Brain microvascular endothelial cell (primary cell): Measurements from ENCODE around the gene TBC1D30.

Source experiments
- DNase-seq: peaks from one replicate; pipeline ENCODE4 v3.0.0-alpha.2; 2020
- H3K27ac ChIP-seq: fragments of 250-450 bp; sonication (Bioruptor Pico); 2 replicates; pipeline ENCODE4 v1.5.1; 2020; ENCODE audit warnings: mild to moderate bottlenecking, moderate library complexity
- H3K27me3 ChIP-seq: fragments of 250-450 bp; sonication (Bioruptor Pico); replicated peaks from 2 replicates; pipeline ENCODE4 v1.5.1; 2020; ENCODE audit warnings: mild to moderate bottlenecking
- H3K36me3 ChIP-seq: fragments of 250-450 bp; sonication (Bioruptor Pico); replicated peaks from 2 replicates; pipeline ENCODE4 v1.5.1; 2020; ENCODE audit warnings: mild to moderate bottlenecking
- H3K4me3 ChIP-seq: 2 replicates; pipeline ENCODE4 v1.5.1; 2011; ENCODE audit warnings: low read depth, mild to moderate bottlenecking, control low read depth, low read length, moderate library complexity
- in situ Hi-C: cut with HindIII; loops from 2 replicates; pipeline ENCODE4 v1.10.0; 2017; ENCODE audit warnings: low sequenced_read_pairs, low pct_ligation_motif_present
- TF ChIP-seq, protein P1 (sequence below): IDR thresholded peaks from 2 replicates; pipeline ENCODE4 v1.5.1; 2011; ENCODE audit warnings: low read depth, mild to moderate bottlenecking, moderate library complexity, low read length, control low read depth, inconsistent platforms; ENCODE audit errors: missing control alignments

Gene TBC1D30

DNA sequence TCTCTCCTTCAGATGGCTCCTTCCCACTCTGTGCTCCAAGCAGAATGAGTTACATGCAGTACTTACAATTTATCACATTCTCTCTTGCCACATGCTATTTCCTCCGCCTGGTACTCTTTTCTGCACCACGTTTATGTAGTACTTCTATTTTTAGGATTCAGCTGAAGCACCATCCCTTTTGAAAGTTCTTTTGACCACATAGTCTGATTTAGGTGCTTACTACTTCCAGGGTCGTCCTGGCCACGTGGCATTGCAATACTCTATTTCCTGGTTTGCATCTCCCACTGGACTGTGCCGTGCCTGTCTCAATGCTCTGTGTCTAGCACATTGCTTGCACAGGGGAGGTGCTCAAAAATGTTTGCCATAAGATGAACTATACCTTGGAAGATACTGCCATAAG is 16.3 kb upstream of the TBC1D30 start:
- Histone ChIP-seq H3K27me3 (peaks cover 4% of the 10 kb centered on the region), H3K36me3 (no peaks in the 10 kb centered on the region), H3K4me3 (no peak overlapping the region), H3K27ac (no peak overlapping the region)
- in situ Hi-C loops, result no loop called here
- no peak for DNase-seq
- TF ChIP-seq, protein P1, sequence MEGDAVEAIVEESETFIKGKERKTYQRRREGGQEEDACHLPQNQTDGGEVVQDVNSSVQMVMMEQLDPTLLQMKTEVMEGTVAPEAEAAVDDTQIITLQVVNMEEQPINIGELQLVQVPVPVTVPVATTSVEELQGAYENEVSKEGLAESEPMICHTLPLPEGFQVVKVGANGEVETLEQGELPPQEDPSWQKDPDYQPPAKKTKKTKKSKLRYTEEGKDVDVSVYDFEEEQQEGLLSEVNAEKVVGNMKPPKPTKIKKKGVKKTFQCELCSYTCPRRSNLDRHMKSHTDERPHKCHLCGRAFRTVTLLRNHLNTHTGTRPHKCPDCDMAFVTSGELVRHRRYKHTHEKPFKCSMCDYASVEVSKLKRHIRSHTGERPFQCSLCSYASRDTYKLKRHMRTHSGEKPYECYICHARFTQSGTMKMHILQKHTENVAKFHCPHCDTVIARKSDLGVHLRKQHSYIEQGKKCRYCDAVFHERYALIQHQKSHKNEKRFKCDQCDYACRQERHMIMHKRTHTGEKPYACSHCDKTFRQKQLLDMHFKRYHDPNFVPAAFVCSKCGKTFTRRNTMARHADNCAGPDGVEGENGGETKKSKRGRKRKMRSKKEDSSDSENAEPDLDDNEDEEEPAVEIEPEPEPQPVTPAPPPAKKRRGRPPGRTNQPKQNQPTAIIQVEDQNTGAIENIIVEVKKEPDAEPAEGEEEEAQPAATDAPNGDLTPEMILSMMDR, result no peak

DNA sequence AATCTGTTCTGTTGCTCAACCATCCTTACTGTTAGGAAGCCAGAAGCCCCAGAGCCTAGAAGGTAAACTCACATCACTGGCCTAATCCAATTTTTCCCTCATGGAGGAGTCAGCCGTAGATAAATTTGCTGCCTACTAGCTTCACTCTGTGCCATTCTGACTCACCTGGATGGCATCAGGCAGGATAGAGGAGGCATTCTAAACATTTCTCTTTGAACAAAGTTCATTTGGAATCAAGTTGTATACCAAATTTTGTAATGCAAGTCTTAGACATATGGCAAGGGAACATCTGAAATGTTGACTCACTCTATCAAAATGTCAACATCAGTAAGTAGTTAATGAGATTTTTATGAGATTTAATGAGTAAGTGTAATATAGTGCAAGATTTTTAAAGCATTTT is 13.6 kb upstream of the TBC1D30 start:
- in situ Hi-C loops, result no loop called here
- no peak for DNase-seq
- Histone ChIP-seq H3K27me3 (peaks cover 4% of the 10 kb centered on the region), H3K36me3 (no peaks in the 10 kb centered on the region), H3K4me3 (no peak overlapping the region), H3K27ac (no peak overlapping the region)
- TF ChIP-seq, protein P1, result no peak

DNA sequence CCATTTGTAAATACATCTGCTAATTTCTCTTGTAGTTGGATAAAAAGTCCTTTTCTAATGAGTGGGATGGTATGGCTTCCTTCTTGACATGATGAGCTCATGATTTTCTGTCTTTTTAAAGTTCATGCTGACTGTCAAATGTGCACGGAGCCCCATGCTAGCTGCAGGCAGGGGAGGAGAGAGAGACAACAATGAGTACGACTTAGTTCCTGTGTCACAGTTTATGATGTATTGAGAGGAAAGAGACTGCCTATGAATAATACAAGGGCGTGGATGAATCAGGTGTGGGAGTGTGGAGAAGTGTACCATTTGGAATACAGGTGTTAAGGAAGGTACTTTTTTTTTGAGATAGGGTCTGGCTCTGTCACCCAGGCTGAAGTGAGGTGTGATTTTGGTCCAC is 10.7 kb upstream of the TBC1D30 start:
- TF ChIP-seq, protein P1, result no peak
- in situ Hi-C loops, result no loop called here
- H3K27ac ChIP-seq, result no peak overlapping the region
- H3K4me3 ChIP-seq, result no peak overlapping the region
- no peak for DNase-seq
- peaks cover 4% of the 10 kb centered on the region for H3K27me3 ChIP-seq
- H3K36me3 ChIP-seq, result no peaks in the 10 kb centered on the region

DNA sequence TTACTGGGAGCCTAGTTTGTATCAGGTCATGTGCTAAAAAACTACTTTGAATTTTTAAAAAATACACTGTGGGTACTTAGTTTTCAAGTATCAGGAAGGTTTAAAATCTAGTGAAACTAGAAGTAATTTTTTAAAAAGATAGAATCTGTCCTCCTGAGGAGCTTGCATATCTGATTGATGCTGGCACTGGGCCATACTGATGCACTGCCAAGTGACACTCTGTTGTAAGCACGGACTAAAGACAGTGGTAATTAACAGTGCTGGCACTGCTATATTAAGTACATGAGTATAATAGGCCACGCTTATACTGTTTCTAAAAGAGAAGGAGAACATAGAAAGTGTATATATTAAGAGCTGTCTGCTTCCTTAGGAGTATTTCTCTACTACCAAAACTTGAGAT is 10.0 kb upstream of the TBC1D30 start:
- Histone ChIP-seq H3K27me3 (peaks cover 4% of the 10 kb centered on the region), H3K27ac (no peak overlapping the region), H3K36me3 (no peaks in the 10 kb centered on the region), H3K4me3 (no peak overlapping the region)
- TF ChIP-seq, protein P1, result no peak
- no peak for DNase-seq
- in situ Hi-C loops, result no loop called here

DNA sequence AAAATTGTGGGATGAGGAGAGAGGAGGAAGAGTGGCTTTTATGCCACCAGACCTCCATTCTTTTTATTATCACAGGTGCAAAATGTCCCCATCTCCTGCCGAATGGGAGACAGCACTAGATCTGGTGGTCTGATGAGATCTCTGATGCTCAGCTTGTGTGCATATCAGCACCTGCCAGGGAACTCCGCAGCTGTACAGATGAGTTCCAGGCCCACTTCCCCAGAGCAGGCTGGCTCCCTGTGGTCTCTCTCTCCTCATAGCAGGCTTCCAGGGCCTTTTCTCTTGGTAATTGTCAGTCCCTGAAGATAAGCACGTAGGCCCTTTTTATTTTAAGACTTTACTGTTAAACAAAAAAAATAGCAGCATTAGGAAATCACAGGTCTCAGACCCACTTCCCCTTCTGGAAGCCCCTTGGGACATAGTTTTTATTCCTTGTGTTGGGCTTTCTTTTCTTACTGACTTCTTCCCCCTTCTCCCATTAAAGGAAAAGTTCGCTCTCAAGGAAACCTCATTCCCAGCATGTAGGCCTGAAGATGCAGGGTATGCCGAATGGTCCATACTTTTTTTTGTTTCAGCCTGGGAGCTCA is 4.5 kb upstream of the TBC1D30 start:
- peaks cover 9% of the 10 kb centered on the region for H3K27me3 ChIP-seq
- no peaks in the 10 kb centered on the region for H3K36me3 ChIP-seq
- no peak overlapping the region for H3K4me3 ChIP-seq
- DNase-seq, result no peak
- in situ Hi-C loops, result no loop called here
- H3K27ac ChIP-seq, result no peak overlapping the region
- TF ChIP-seq, protein P1, result no peak

DNA sequence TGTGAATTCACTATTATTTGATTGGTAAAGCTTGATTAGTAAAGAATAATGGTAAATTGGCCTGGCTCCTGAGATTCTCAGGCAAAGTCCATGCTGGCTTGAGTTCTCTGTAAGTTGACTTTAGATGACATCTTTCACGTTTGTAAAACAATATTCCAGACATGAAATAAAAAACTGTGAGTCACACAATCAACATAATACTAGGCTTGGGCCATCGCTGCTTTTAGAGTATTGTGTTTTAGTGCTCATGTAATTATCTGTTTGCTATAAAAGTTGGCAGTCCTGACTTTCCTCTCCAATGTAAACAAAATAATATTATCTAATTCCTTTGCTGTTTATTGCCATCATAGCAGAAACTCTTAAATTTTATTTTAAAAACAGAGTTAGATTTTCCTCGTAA is 3.9 kb upstream of the TBC1D30 start:
- in situ Hi-C loops, result no loop called here
- Histone ChIP-seq H3K4me3 (no peak overlapping the region), H3K27ac (no peak overlapping the region), H3K27me3 (peaks cover 16% of the 10 kb centered on the region), H3K36me3 (no peaks in the 10 kb centered on the region)
- TF ChIP-seq, protein P1, result no peak
- no peak for DNase-seq
